Brain microvascular endothelial cell (primary cell): ENCODE data around the gene FGFBP3.

Experiments used
- DNase-seq: peaks from one replicate; pipeline ENCODE4 v3.0.0-alpha.2; 2020
- H3K27ac ChIP-seq: fragments of 250-450 bp; sonication (Bioruptor Pico); 2 replicates; pipeline ENCODE4 v1.5.1; 2020; ENCODE audit warnings: mild to moderate bottlenecking, moderate library complexity
- H3K27me3 ChIP-seq: fragments of 250-450 bp; sonication (Bioruptor Pico); replicated peaks from 2 replicates; pipeline ENCODE4 v1.5.1; 2020; ENCODE audit warnings: mild to moderate bottlenecking
- H3K36me3 ChIP-seq: fragments of 250-450 bp; sonication (Bioruptor Pico); replicated peaks from 2 replicates; pipeline ENCODE4 v1.5.1; 2020; ENCODE audit warnings: mild to moderate bottlenecking
- H3K4me3 ChIP-seq: 2 replicates; pipeline ENCODE4 v1.5.1; 2011; ENCODE audit warnings: low read depth, mild to moderate bottlenecking, control low read depth, low read length, moderate library complexity
- in situ Hi-C: cut with HindIII; loops from 2 replicates; pipeline ENCODE4 v1.10.0; 2017; ENCODE audit warnings: low sequenced_read_pairs, low pct_ligation_motif_present
- TF ChIP-seq, protein P1 (sequence below): IDR thresholded peaks from 2 replicates; pipeline ENCODE4 v1.5.1; 2011; ENCODE audit warnings: low read depth, mild to moderate bottlenecking, moderate library complexity, low read length, control low read depth, inconsistent platforms; ENCODE audit errors: missing control alignments

Gene FGFBP3

GRCh38 chr10:91925022-91925320, 15.7 kb upstream of the FGFBP3 start:
- no peak overlapping the region for H3K27ac ChIP-seq
- in situ Hi-C loops: no loop called here

GRCh38 chr10:91924212-91925021, 15.1 kb upstream of the FGFBP3 start:
- peaks cover 2% of the 10 kb centered on the region for H3K36me3 ChIP-seq
- in situ Hi-C loops: no loop called here
- DNase-seq: no peak
- no peaks in the 10 kb centered on the region for H3K27me3 ChIP-seq
- H3K27ac ChIP-seq: peak overlapping the region; percentile 88
- peak overlapping the region; percentile 93 for H3K4me3 ChIP-seq
- TF ChIP-seq, protein P1, sequence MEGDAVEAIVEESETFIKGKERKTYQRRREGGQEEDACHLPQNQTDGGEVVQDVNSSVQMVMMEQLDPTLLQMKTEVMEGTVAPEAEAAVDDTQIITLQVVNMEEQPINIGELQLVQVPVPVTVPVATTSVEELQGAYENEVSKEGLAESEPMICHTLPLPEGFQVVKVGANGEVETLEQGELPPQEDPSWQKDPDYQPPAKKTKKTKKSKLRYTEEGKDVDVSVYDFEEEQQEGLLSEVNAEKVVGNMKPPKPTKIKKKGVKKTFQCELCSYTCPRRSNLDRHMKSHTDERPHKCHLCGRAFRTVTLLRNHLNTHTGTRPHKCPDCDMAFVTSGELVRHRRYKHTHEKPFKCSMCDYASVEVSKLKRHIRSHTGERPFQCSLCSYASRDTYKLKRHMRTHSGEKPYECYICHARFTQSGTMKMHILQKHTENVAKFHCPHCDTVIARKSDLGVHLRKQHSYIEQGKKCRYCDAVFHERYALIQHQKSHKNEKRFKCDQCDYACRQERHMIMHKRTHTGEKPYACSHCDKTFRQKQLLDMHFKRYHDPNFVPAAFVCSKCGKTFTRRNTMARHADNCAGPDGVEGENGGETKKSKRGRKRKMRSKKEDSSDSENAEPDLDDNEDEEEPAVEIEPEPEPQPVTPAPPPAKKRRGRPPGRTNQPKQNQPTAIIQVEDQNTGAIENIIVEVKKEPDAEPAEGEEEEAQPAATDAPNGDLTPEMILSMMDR: no peak

More at GRCh38 chr10:91925022-91925320, 15.7 kb upstream of the FGFBP3 start:
- TF ChIP-seq, protein P1: no peak
- Histone ChIP-seq H3K27me3 (no peaks in the 10 kb centered on the region), H3K36me3 (peaks cover 2% of the 10 kb centered on the region), H3K4me3 (peak overlapping the region; percentile 93)
- no peak for DNase-seq

GRCh38 chr10:91923371-91924211, 14.3 kb upstream of the FGFBP3 start, which contains the start of gene BTAF1:
Gene BTAF1, plus strand, starts transcription at chr10:91923770. Its CDS starts 307 bp downstream, at chr10:91924077.
- no peaks in the 10 kb centered on the region for H3K27me3 ChIP-seq
- H3K36me3 ChIP-seq: peaks cover 2% of the 10 kb centered on the region
- TF ChIP-seq, protein P1: no peak
- in situ Hi-C loops: no loop called here
- H3K4me3 ChIP-seq: peak within 1 kb of the TSS; percentile 93
- DNase-seq: peak; percentile 83
- peak within 1 kb of the TSS; percentile 88 for H3K27ac ChIP-seq

DNA sequence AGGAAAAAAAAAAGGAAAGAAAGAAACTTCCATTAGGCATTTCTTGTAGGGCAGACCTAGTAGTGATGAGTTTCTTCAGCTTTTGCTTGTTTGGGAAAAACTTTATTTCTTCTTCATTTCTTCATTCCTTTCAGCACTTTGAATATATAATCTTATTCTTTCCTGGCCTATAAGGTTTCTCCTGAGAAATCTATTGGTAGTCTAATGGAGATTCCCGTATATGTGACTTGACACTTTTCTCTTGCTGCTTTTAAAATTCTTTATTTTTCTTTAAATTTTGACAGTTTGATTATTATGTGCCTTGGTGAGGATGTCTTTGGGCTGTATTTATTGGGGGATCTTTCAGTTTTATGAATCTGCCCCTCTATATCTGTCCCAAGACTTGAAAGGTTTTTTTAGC, 10.4 kb upstream of the FGFBP3 start:
- TF ChIP-seq, protein P1: no peak
- H3K27me3 ChIP-seq: no peaks in the 10 kb centered on the region

GRCh38 chr10:91910467-91910866, 1.2 kb upstream of the FGFBP3 start:
- no peak for DNase-seq
- no peaks in the 10 kb centered on the region for H3K36me3 ChIP-seq
- in situ Hi-C loops: no loop called here
- H3K27me3 ChIP-seq: no peaks in the 10 kb centered on the region
- H3K27ac ChIP-seq: no peak overlapping the region
- H3K4me3 ChIP-seq: no peak overlapping the region
- TF ChIP-seq, protein P1: no peak

More for the DNA sequence above, 10.4 kb upstream of the FGFBP3 start:
- H3K27ac ChIP-seq: no peak overlapping the region
- DNase-seq: no peak
- no peaks in the 10 kb centered on the region for H3K36me3 ChIP-seq
- in situ Hi-C loops: no loop called here
- H3K4me3 ChIP-seq: no peak overlapping the region
